RWPE2 (cell line): Measurements from ENCODE around the gene SIM2.
A peak's percentile ranks its signal among the peaks of the same experiment; 100 is the strongest.

Experiments
- ATAC-seq: fragments of 200-7000 bp; cut with Tn5 transposase; 3 replicates; pipeline ENCODE4 v1.9.1; 2021; ENCODE audit warnings: low read depth
- DNase-seq: peaks from one replicate; pipeline ENCODE4 v3.0.0-alpha.2; 2020; ENCODE audit warnings: low spot score
- H3K27ac ChIP-seq: fragments of 450-650 bp; 2 replicates; pipeline ENCODE4 v1.5.1; 2017; ENCODE audit warnings: mild to moderate bottlenecking; ENCODE audit not compliant: poor library complexity, severe bottlenecking
- H3K27me3 ChIP-seq: fragments of 250-450 bp; sonication (Bioruptor Pico); 2 replicates; pipeline ENCODE4 v1.5.1; 2021; ENCODE audit warnings: mild to moderate bottlenecking, moderate library complexity; ENCODE audit not compliant: insufficient read depth, poor library complexity, severe bottlenecking
- H3K36me3 ChIP-seq: fragments of 250-450 bp; sonication (Bioruptor Pico); 2 replicates; pipeline ENCODE4 v1.5.1; 2020; ENCODE audit warnings: low read depth, mild to moderate bottlenecking, moderate library complexity
- H3K4me1 ChIP-seq: fragments of 250-450 bp; sonication (Bioruptor Pico); 2 replicates; pipeline ENCODE4 v1.5.1; 2021; ENCODE audit warnings: mild to moderate bottlenecking, moderate library complexity; ENCODE audit not compliant: insufficient read depth, poor library complexity, severe bottlenecking
- H3K4me3 ChIP-seq: fragments of 250-450 bp; sonication (Bioruptor Pico); 2 replicates; pipeline ENCODE4 v1.5.1; 2021; ENCODE audit warnings: mild to moderate bottlenecking, moderate library complexity; ENCODE audit not compliant: severe bottlenecking
- H3K9me3 ChIP-seq: fragments of 250-450 bp; sonication (Bioruptor Pico); 2 replicates; pipeline ENCODE4 v1.5.1; 2021; ENCODE audit warnings: mild to moderate bottlenecking, moderate library complexity; ENCODE audit not compliant: severe bottlenecking
- CTCF ChIP-seq: fragments of 450-650 bp; IDR thresholded peaks from one replicate; pipeline ENCODE4 v1.5.1; 2017; ENCODE audit warnings: mild to moderate bottlenecking, moderate library complexity; ENCODE audit not compliant: poor library complexity, severe bottlenecking

The SIM2 gene

DNA sequence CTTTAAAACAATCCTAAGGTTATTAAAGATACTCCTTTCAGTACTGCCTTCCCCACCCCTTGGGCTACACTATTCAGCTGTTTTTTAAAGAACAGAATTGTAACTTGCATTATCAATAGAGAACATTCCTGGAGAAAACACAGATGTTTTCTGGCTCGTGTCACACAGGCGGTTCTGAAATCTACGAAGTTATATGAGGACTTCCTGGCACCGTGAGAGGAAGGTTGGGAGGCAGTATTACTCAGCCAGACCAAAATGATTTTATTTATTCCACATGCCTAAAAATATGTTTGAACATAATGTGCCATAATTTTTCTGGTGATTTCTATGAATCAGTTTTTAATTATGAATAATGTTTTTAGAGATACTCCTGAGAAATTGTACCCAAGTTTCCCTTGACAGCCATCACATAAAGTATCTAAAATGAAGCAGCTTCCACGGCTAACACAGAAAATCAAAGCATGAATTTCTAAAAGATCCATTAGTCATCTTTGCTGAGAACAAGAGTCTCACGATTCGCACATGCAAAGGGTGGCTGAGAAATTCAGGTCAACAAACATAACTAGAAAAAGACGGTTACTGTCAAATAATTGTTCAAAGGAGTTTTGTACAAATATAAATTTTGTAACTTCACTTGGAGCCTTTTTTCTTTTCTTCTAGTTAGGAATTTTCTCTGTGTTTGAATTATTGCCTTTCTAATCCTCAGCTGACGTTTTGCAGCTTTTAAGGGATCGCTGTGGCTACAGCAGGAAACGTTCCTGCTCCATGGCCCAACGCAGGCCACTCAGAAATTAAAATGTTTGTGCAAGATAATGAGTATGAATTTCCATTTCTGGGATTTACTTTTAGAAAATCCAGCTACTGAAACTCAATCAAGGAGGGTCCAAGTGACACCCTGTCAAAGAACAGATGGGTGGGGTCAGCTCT, 8.0 kb upstream of the SIM2 start:
- Histone ChIP-seq H3K36me3 (no peaks in the 10 kb centered on the region), H3K27me3 (no peaks in the 10 kb centered on the region), H3K27ac (peak overlapping the region; percentile 82), H3K4me3 (no peak overlapping the region), H3K9me3 (no peaks in the 10 kb centered on the region), H3K4me1 (peaks cover 5% of the 10 kb centered on the region)
- no peak for ATAC-seq
- no peak for DNase-seq
- no peak for TF ChIP-seq CTCF

DNA sequence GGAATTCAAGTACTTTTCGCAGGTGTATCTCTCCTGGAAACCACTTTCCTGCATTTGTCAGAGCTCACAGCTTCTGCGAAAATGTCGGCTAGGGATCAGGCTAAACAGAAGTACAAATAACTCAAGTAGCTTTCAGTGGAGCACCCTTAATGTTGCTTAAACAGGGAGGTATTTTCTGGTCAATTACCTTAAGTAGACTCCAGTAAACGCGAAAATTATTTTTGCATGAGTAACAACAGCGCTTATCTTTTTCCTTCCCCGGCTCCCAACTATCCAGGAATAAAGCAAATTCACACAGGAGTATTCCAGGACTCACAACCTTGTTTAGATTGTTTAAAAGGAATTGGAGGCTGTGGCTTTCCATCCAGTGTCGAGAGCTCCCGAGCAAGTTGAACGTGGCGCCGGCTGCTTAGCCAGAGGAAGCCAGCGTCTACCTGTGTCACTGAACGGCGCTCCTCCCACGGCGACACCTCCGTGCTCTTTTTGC, 7.3 kb upstream of the SIM2 start:
- peak; percentile 8; the same call in 2 of the 3 replicates for ATAC-seq
- Histone ChIP-seq H3K36me3 (no peaks in the 10 kb centered on the region), H3K9me3 (no peaks in the 10 kb centered on the region), H3K4me3 (peak overlapping the region; percentile 26), H3K27ac (peak overlapping the region; percentile 82), H3K27me3 (no peaks in the 10 kb centered on the region), H3K4me1 (peaks cover 5% of the 10 kb centered on the region)
- no peak for DNase-seq
- TF ChIP-seq CTCF = no peak

DNA sequence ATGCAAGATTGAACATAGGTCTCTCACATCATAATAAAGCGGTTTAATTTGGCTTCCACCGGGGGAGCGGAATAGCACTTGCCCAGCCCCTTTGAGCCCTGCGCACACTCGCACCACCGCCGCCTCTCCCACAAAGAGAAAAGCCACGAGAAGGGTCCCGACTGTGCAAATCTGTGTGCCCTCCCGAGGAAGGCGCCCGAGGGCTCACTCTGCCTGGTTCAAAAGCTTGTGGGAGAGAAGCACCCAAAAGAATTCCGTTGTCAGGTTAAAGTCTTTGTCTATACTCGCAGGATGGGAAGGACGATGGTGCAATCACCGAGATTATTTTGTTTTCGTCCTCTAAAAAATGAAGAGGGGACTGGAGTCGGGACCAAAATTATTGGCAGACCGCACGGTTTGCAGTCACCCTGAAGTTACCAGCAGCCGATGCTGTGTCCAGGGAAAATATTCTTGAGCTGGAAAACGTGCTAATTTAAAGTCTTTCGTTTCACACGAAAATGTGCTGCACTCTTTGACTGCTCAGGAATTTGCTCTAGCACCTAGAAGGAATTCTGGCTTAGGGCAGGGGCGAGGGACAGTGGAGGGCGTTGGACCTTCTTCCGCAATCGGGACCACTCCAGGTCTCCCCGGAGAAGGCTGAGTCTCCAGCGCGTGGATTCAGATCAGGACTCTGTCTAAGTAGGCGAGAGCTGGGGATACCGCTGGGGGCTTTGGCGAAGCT, 6.6 kb upstream of the SIM2 start:
- ATAC-seq = peak; percentile 37
- no peaks in the 10 kb centered on the region for H3K36me3 ChIP-seq
- TF ChIP-seq CTCF = no peak
- no peaks in the 10 kb centered on the region for H3K27me3 ChIP-seq
- H3K4me1 ChIP-seq = peaks cover 5% of the 10 kb centered on the region
- DNase-seq = no peak
- peak overlapping the region; percentile 82 for H3K27ac ChIP-seq
- H3K4me3 ChIP-seq = peak overlapping the region; percentile 26
- H3K9me3 ChIP-seq = no peaks in the 10 kb centered on the region

DNA sequence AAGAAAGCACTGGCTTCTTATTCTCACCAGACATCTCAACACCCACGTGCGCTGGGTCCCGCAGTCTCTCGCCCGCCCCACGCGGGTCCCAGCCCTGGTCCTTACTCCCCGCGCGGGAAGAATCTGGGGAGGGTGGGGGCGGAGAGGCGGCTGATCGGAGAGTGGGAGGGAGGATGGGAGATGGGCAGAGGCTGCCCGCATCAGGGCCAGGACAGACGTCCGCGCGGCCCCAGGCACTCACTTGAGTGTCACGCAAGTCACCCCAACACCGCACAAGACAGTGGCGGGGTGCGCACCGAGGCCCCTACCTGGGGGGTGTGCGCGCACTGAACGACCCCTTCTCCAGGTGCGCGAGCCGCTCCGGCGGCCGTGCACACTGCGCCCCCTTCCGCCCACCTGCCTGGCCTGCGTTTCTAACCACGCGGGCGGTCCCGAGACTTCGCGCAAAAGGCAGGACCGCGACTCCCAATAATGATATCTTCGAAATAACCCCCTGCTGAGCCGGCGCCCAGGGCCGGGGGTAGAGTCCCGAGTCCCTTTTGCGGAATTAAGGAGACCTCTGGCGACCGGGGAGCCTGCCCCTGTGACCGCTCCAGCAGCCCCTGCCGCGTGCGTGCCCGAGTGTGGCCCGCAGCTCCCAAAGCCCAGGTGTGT, 6.0 kb upstream of the SIM2 start:
- DNase-seq = no peak
- H3K27me3 ChIP-seq = no peaks in the 10 kb centered on the region
- peak overlapping the region; percentile 26 for H3K4me3 ChIP-seq

More for the DNA sequence above, 6.0 kb upstream of the SIM2 start:
- Histone ChIP-seq H3K9me3 (no peaks in the 10 kb centered on the region), H3K27ac (peak overlapping the region; percentile 82), H3K36me3 (no peaks in the 10 kb centered on the region), H3K4me1 (peaks cover 5% of the 10 kb centered on the region)
- peak; percentile 19 for ATAC-seq
- peak; percentile 54 for TF ChIP-seq CTCF
